ENCODE results near the gene ZBTB46.

GRCh38 chr20:63701329-63702035 is 129.6 kb downstream of the ZBTB46 start:
- TF ChIP-seq POLR2AphosphoS5 (IDR thresholded peaks at IDR 0.05) (no peak), CTCF (IDR thresholded peaks at IDR 0.05) (no peak), POLR2A (IDR thresholded peaks at IDR 0.05) (no peak)

Data from prostate gland (tissue), 2 donors.